Measurements from ENCODE around the gene IDI2.

GRCh38 chr10:1045415-1045814, 19.8 kb upstream of the IDI2 start:
- TF ChIP-seq, protein P1, sequence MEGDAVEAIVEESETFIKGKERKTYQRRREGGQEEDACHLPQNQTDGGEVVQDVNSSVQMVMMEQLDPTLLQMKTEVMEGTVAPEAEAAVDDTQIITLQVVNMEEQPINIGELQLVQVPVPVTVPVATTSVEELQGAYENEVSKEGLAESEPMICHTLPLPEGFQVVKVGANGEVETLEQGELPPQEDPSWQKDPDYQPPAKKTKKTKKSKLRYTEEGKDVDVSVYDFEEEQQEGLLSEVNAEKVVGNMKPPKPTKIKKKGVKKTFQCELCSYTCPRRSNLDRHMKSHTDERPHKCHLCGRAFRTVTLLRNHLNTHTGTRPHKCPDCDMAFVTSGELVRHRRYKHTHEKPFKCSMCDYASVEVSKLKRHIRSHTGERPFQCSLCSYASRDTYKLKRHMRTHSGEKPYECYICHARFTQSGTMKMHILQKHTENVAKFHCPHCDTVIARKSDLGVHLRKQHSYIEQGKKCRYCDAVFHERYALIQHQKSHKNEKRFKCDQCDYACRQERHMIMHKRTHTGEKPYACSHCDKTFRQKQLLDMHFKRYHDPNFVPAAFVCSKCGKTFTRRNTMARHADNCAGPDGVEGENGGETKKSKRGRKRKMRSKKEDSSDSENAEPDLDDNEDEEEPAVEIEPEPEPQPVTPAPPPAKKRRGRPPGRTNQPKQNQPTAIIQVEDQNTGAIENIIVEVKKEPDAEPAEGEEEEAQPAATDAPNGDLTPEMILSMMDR (IDR thresholded peaks at IDR 0.05; ENCODE audit: low read length): no peak
- TF ChIP-seq EZH2 (IDR thresholded peaks at IDR 0.05; ENCODE audit: borderline replicate concordance, low read length): no peak
